Stromal cell of bone marrow (primary cell): ENCODE data around the gene A4GALT.
"Not testable (repeated sequence)": the region's sequence is repeated elsewhere in the genome, so short reads cannot be mapped to it uniquely, and the experiment has no call there.

ENCODE experiments used
- DNase-seq: peaks from one replicate; pipeline ENCODE4 v3.0.0-alpha.2; 2012; ENCODE audit warnings: low read depth

A4GALT gene

DNA sequence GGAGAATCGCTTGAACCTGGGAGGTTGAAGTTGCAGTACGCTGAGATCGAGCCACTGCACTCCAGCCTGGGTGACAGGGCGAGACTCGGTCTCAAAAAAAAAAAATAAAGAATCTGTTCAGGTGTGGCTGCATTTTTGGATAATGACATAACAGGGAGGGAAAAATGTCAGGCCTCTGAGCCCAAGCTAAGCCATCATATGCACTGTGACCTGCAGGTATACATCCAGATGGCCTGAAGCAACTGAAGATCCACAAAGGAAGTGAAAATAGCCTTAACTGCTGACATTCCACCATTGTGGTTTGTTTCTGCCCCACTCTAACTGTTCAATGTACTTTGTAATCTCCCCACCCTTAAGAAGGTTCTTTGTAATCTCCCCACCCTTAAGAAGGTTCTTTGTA, 19.6 kb upstream of the A4GALT start:
- not testable (repeated sequence) for DNase-seq

DNA sequence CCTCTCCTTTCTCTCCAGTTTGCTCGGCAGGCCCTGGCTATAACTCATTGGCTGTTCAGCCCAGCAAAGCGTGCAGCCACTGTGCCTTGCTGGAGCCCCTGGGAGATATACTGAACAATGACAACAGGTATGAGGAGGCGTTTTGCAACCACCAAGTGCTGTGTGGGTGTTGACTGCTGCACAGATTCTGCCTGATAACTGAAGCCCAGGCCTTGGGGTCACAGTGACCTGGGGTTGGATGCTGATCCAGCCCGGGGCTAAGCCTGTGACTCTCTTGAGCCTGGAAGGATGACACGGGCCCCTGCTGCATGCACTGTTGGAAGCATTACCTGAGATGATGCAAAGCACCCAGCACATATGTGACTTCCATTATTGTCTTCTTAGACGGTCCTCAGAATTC, 13.7 kb upstream of the A4GALT start:
- no peak for DNase-seq

- DNase-seq, result not testable (repeated sequence)
Measured at GRCh38 chr22:42733394-42733793, 12.7 kb upstream of the A4GALT start.

DNA sequence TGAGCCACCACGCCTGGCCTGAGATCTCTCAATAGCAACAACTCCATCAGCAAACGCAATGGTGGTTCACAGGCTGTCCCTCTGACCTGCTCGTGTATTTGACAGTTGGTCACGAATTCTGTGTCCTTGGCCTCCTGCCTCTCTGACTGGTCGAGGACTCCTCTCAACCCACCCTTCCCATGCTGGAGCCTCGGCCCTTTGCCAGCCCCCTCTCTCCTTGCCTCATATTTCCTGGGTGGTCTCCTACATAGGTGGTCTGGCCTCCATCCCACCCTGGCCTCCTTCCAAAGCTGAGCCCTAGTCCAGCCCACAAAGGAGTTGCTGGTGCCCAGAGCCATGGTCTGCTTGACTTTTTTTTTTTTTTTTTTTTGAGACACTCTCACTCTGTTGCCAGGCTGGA, 11.4 kb upstream of the A4GALT start:
- DNase-seq, result no peak

- no peak for DNase-seq
Measured at GRCh38 chr22:42726811-42727210, 6.1 kb upstream of the A4GALT start.

- DNase-seq, result no peak
Measured at GRCh38 chr22:42725606-42726355, 5.1 kb upstream of the A4GALT start.

GRCh38 chr22:42724062-42724461, 3.4 kb upstream of the A4GALT start:
- no peak for DNase-seq

DNA sequence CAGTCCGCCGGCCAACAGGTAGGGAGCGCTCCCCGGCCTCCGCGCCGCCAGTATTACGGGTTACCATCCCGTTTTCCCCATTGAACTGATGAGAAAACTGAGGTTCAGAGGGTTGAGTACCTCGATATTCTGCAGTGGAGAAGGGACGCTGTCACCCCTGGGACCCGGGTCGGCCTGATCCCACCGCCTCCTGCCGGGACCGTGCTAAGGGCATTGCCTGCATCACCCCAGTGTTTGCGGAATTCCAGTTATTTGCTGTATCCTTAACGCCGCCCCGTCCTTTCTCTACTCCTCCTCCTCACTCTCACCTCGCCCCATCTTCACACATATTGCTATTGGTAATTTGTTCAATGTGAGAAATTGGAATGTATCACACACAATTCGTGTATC, 370 bp upstream of the A4GALT start:
- no peak for DNase-seq

GRCh38 chr22:42719656-42720262, 911 bp downstream of the A4GALT start:
- DNase-seq, result no peak

GRCh38 chr22:42719133-42719532, 1.5 kb downstream of the A4GALT start:
- no peak for DNase-seq

DNA sequence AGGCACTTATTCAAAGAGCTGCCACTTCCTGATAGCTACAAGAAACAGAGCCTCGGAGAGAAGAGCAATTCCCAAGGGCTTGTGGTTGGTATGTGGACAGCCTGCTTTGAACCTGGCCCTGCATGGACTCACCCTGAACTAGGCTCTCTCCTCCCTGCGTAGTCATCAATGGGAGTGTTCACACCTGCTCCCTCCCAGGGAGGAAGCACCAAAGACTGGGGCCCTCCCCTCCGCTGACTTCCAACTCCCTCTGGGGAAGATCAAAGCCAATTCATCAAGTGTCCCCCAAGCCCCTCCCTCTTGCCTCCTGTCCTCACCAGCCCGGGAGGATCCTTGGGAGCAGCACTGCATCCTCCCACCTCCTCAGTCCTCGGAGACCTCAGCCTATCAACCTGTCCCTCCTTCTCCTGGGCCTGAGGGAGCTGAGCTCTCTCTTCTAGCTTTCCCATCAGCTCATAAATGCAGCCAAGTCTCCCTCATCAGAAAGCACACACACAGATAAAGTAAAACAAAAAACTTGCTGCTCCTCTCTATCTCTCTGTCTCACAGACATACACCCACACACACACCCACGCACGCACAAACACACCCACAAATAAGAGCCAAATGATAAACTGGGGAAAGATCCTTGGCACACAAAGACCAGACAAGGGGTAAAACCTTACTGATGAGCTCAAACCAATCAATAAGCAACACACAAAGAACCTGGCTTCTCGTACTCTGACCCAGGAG, 3.3 kb downstream of the A4GALT start:
- no peak for DNase-seq

DNA sequence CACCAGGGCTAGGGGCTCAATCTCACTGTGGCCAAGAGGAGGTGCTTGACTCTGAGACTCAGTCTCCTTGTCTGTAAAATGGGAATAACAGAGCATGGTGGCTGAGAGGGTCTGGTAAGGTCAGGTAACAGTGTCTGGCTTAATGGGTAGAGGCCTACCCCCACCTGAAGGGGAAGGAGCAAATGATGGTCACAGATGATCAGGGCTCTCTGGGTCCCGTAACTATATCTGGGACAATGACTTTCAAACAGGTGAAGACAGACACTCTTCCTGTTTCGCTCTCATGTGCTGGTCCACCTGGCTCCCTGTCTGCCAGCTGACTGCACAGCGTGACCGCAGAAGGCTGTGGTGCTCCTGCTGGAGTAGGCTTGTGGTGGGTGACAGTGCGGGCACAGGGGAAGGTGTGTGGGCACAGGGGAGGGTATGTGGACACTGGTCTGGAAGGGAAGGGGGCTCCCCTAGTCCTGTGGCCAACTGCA, 4.0 kb downstream of the A4GALT start:
- DNase-seq, result no peak

DNA sequence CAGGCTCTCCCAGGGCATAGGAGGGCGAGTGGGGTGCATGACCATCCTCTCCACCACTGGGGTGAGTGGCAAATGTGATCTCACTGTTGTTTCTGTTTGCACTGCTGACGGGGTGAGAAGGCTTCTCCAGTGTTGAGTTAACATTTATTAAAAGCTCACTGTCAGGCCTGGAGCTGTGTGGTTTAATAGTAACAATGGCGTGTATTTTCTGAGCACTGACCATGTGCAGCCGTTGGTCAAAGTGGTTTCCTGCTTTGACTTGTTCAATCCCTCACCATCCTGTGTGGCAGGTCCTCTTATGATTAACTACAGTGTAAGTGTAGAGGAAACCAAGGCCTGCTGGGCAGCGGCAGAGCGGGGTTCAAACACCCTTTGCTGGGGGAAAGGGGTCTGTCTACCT, 4.4 kb downstream of the A4GALT start:
- no peak for DNase-seq

GRCh38 chr22:42714768-42715390, 5.8 kb downstream of the A4GALT start:
- DNase-seq, result no peak

- no peak for DNase-seq
Measured at GRCh38 chr22:42714308-42714707, 6.4 kb downstream of the A4GALT start.

DNA sequence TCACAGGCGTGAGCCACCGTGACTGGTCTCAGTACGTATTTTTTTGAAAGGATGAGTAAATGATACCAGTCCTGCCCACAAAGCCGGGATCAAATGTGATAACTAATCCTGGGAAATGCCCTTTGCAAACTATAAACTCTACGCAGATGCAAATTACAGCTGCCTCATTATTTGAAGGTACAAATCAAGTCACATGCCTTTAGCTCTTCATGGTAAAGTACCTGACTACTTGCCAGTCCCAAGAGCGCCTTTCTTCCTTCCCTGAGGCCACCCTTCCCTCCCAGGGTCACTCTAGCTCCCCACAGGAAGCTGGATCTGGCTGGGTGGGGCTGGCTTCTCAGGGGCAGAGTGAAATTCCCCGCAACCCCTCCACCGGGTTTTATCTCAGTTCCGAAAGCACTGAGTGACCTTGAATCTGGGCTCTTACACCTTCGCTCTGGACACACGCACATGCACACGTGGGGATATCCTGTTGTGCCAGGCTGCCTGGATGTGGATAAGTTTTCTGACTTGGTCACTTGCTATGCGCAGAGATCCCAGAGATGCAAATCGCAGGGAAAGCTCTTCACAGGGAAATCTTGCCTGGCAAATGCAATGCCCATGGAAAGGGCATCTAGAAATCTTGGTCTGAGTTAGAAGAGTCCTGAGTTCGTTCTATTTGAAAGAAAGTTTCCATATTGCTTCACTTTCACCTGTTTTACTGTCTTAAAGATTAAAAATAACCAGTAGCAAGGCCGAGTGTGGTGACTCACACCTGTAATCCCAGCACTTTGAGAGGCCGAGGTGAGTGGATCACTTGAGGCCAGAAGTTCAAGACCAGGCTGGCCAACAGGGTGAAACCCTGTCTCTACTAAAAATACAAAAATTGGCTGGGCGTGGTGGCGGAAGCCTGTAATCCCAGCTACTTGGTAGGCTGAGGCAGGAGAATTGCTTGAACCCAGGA, 8.5 kb downstream of the A4GALT start:
- DNase-seq, result no peak

- DNase-seq, result peak; percentile 22
Measured at GRCh38 chr22:42711281-42711731, 9.4 kb downstream of the A4GALT start.

GRCh38 chr22:42708417-42708816, 12.3 kb downstream of the A4GALT start:
- no peak for DNase-seq

DNA sequence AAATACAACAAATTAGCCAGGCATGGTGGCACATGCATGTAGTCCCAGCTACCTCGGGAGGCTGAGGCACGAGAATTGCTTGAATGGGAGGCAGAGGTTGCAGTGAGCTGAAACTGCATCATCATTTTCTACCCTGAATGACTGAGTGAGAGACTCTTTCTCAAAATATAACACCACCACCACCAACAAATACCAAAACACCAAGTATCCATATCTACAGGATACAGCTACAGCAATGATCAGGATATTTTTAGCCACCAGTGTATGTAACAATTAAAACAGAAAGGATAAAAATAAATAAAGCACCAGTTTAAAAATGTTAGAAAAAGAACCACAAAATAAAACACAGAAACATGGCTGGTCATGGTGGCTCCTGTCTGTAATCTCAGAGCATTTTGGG, 13.2 kb downstream of the A4GALT start:
- DNase-seq, result no peak

DNA sequence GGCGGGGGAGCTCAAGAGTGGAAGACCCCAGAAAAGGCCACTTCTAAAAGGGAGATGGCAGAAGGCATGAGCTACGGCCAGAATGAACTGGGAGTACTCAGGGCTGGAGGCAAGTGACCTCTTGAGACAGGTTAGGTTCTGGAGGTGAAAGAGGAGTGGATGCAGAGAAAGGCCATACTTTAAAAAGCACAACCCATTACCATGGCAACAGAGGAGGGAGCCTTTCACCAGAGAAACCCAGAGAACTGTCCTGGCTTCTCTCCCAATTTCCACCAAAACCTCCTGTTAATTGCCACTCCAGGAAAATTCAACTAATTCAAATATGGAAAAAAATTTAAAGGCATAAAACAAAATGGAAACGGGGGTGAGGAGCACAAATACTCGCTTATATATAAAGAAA, 15.8 kb downstream of the A4GALT start:
- DNase-seq, result no peak

GRCh38 chr22:42702675-42703074, 18.0 kb downstream of the A4GALT start:
- DNase-seq, result no peak
